Nephron (organoid): ENCODE results near the gene OLFM3.

Source experiments
- H3K27ac Mint-ChIP-seq, 3 experiments: 2 replicates each; pipeline ENCODE4 v1.8.0; 2020; ENCODE audit warnings: mixed read lengths in 3 of 3, mild to moderate bottlenecking in 2 of 3, moderate library complexity in 1 of 3
- H3K27me3 Mint-ChIP-seq: 2 replicates; pipeline ENCODE4 v1.8.0; 2021; ENCODE audit warnings: low read depth, mild to moderate bottlenecking, moderate library complexity, mixed read lengths
- H3K36me3 Mint-ChIP-seq: 2 replicates; pipeline ENCODE4 v1.8.0; 2020; ENCODE audit warnings: low read depth, mixed read lengths
- H3K4me1 Mint-ChIP-seq: 2 replicates; pipeline ENCODE4 v1.8.0; 2020; ENCODE audit warnings: mixed read lengths
- H3K4me3 Mint-ChIP-seq, 3 experiments: 2 replicates each; pipeline ENCODE4 v1.8.0; 2020; ENCODE audit warnings: mild to moderate bottlenecking in 3 of 3, mixed read lengths in 3 of 3, moderate library complexity in 2 of 3
- H3K9me3 Mint-ChIP-seq: 2 replicates; pipeline ENCODE4 v1.8.0; 2020; ENCODE audit warnings: mixed read lengths
- TF ChIP-seq, protein P1 (sequence below), 3 experiments: fragments of 200-600 bp; sonication (generic); IDR thresholded peaks; one replicate each; pipeline ENCODE4 v1.5.0; 2021; ENCODE audit warnings: antibody characterized with exemption in 3 of 3; ENCODE audit not compliant: unreplicated experiment in 3 of 3

The OLFM3 gene

DNA sequence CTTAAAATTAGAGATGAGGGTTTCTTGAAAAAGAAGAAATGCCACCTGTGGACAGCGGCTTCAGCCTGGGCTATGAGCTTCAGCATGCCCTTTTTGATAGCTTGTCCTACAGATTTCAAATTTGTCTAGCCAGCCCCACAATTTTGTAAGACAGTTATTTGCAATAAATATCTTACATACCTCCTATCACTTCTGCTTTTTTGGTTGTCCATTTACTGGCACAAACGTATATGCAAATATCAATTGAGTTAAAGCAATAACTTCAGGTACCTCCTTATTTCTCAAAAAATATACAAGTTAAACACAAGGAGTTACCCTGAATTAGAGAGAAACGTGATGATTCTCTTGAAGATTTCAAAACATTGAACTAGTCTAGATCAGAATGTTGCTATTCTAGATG is 53.5 kb downstream of the OLFM3 start:
- Mint-ChIP-seq H3K36me3 (no peaks in the 10 kb centered on the region), H3K4me1 (no peaks in the 10 kb centered on the region), H3K4me3 (no peak overlapping the region), H3K27ac (no peak overlapping the region), H3K27me3 (no peaks in the 10 kb centered on the region), H3K9me3 (no peaks in the 10 kb centered on the region)
- TF ChIP-seq, protein P1, sequence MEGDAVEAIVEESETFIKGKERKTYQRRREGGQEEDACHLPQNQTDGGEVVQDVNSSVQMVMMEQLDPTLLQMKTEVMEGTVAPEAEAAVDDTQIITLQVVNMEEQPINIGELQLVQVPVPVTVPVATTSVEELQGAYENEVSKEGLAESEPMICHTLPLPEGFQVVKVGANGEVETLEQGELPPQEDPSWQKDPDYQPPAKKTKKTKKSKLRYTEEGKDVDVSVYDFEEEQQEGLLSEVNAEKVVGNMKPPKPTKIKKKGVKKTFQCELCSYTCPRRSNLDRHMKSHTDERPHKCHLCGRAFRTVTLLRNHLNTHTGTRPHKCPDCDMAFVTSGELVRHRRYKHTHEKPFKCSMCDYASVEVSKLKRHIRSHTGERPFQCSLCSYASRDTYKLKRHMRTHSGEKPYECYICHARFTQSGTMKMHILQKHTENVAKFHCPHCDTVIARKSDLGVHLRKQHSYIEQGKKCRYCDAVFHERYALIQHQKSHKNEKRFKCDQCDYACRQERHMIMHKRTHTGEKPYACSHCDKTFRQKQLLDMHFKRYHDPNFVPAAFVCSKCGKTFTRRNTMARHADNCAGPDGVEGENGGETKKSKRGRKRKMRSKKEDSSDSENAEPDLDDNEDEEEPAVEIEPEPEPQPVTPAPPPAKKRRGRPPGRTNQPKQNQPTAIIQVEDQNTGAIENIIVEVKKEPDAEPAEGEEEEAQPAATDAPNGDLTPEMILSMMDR (IDR thresholded peaks at IDR 0.05; ENCODE audit: unreplicated experiment in 3 of 3), result no peak

DNA sequence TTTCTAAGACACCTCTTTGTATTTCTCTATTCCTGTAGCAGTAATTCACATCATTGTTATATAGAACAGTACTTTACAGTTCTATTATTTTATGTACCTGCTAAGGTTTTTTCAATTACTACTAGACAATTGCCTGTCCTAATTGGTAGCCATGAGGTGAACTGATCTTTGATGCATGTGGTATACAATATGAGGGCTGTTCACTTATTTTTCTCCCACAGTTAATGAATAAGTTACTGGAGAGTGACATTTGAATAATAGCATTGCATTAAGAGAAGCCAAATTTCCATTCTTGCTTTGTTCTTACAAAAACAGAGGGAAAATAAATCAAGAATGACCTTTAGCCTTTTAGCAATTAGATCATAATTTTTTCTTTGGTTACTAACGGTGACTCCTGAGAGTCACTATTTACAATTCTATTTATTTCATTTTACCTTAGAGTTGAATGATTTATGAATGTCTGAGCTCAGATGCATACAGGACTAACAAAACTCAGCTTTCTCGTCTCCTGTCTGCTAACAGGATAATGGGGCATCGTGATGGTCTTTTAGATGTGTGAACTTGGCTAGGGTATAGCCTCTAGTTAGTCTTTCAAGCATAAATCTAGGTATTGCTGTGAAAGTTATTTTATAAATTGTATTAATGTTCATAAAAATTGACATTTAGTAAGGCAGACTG is 54.1 kb downstream of the OLFM3 start:
- TF ChIP-seq, protein P1 (IDR thresholded peaks at IDR 0.05; ENCODE audit: unreplicated experiment in 3 of 3), result no peak
- no peaks in the 10 kb centered on the region for H3K4me1 Mint-ChIP-seq
- no peak overlapping the region for H3K27ac Mint-ChIP-seq
- H3K9me3 Mint-ChIP-seq, result no peaks in the 10 kb centered on the region
- no peaks in the 10 kb centered on the region for H3K27me3 Mint-ChIP-seq
- no peaks in the 10 kb centered on the region for H3K36me3 Mint-ChIP-seq
- H3K4me3 Mint-ChIP-seq, result no peak overlapping the region

DNA sequence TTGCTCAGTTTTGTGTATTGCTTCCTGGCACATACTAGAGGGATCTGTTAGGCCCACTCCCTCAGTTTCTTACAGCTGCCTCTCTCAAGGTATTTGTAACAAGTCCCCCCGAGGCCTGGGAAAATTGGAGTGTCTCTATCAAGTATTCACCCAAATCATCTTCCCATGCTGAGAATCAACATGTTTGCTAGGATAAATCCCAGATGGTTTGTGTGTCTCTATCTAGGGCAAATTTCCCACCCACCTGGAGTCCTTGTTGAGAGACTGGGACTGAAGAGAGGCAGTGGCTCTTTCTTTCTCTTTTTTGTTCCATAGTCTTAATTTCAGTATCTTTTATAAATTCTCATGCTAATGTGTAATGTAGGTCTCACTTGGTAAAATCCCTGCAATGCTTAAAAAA is 58.0 kb downstream of the OLFM3 start:
- Mint-ChIP-seq H3K27me3 (no peaks in the 10 kb centered on the region), H3K36me3 (no peaks in the 10 kb centered on the region), H3K4me1 (peaks cover 3% of the 10 kb centered on the region), H3K27ac (no peak overlapping the region), H3K9me3 (peaks cover 2% of the 10 kb centered on the region), H3K4me3 (no peak overlapping the region)
- TF ChIP-seq, protein P1 (IDR thresholded peaks at IDR 0.05; ENCODE audit: unreplicated experiment in 3 of 3), result no peak

DNA sequence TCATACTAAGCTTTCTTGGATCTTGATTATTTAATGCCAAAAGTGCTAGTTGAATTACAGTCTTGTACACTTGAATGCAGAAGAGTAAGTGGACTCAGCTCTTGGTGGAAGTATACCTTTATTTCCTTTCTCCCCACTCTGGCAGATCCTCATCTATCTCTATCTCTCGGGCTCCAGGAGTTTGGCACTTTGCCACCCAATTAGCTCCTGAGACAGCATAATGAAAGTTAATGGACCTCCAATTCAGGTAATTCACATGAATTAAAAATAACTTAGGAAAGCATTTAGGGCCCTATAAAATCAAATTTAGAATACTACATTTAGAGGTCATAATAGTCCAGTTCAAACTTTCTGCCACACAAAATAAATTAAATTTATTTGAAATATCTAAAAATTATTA is 67.4 kb downstream of the OLFM3 start:
- no peak overlapping the region for H3K27ac Mint-ChIP-seq
- H3K27me3 Mint-ChIP-seq, result peaks cover 4% of the 10 kb centered on the region
- H3K36me3 Mint-ChIP-seq, result no peaks in the 10 kb centered on the region
- TF ChIP-seq, protein P1 (IDR thresholded peaks at IDR 0.05; ENCODE audit: unreplicated experiment in 3 of 3), result no peak
- H3K4me3 Mint-ChIP-seq, result no peak overlapping the region
- no peaks in the 10 kb centered on the region for H3K4me1 Mint-ChIP-seq
- peaks cover 5% of the 10 kb centered on the region for H3K9me3 Mint-ChIP-seq

DNA sequence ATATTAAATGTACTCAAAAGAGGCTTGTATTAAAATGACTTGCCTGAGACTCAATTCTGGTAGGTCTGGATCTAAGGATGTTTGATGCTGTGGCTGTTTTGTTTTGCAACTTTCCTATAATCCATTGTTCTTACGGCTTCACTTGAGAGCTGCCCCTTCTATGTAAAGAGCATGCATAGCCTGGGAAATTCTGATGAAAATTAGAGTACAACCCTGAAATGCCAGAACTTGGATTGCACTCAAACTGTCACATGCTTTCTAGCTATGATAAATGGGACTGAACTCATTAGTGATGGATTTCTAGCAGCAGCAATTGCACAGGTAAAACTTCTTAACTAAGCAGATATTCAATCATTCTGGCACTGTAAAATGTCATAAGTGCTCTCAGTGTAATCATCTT is 67.9 kb downstream of the OLFM3 start:
- TF ChIP-seq, protein P1 (IDR thresholded peaks at IDR 0.05; ENCODE audit: unreplicated experiment in 3 of 3), result no peak

DNA sequence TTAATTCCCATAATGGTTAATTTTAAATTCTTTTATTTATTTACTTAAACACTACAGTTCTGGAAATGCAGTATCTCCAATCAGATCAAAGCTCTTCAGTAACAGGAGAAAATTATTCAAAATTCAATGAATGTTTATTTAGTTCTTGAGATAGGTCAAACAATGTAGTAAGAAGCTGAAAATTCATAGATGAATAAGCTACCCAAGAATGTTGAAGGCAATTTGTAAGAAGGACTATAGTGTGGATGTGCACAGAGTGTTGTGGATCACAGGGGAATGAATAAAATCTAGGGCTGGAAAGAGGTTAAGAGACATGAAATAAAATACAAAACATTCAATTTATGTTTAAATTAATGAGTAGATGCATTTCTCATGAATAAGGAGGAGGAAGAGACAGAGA is 72.0 kb downstream of the OLFM3 start:
- no peaks in the 10 kb centered on the region for H3K36me3 Mint-ChIP-seq
- H3K27me3 Mint-ChIP-seq, result no peaks in the 10 kb centered on the region
- H3K9me3 Mint-ChIP-seq, result no peaks in the 10 kb centered on the region
- no peak overlapping the region for H3K27ac Mint-ChIP-seq
- no peak overlapping the region for H3K4me3 Mint-ChIP-seq
- peaks cover 3% of the 10 kb centered on the region for H3K4me1 Mint-ChIP-seq
- TF ChIP-seq, protein P1 (IDR thresholded peaks at IDR 0.05; ENCODE audit: unreplicated experiment in 3 of 3), result no peak

More for the DNA sequence above, 67.9 kb downstream of the OLFM3 start:
- peaks cover 5% of the 10 kb centered on the region for H3K9me3 Mint-ChIP-seq
- H3K4me1 Mint-ChIP-seq, result no peaks in the 10 kb centered on the region
- no peak overlapping the region for H3K4me3 Mint-ChIP-seq
- no peaks in the 10 kb centered on the region for H3K36me3 Mint-ChIP-seq
- H3K27ac Mint-ChIP-seq, result no peak overlapping the region
- peaks cover 4% of the 10 kb centered on the region for H3K27me3 Mint-ChIP-seq
